Measurements from ENCODE around the gene CSNK1D. TPM values are rescaled to one million over a fixed set of nuclear protein-coding genes. Genes with fewer than 3 reads are reported as not detected.

Gene CSNK1D
- total RNA-seq, 1 experiment from 2014 or later: 234 TPM

DNA sequence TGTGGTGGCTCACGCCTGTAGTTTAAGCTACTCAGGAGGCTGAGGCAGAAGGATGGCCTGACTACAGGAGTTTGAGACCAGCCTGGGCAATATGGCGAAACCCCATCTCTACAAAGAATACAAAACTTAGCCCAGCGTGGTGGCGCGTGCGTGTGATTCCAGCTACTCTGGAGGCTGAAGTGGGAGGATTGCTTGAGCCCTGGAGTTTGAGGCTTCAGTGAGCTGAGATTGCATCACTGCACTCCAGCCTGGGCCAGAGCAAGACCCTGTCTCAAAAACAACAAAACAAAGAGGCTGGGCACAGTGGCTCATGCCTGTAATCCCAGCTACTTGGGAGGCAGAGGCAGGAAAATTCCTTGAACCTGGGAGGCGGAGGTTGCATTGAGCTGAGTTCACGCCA is 7.0 kb upstream of the CSNK1D start:
- no TSS peak for BruUV-seq (replicated peaks)
- no peaks in the 10 kb centered on the region for H3K9me3 ChIP-seq (ENCODE audit: control insufficient read depth, insufficient read depth, low read depth, low read length)
- H3K27me3 ChIP-seq (ENCODE audit: control insufficient read depth, insufficient read depth, low read length): no peaks in the 10 kb centered on the region
- intact Hi-C loops (cut with micrococcal nuclease; ENCODE audit: unreplicated experiment) (no loop called here), in situ Hi-C loops (cut with HindIII; ENCODE audit: low pct_unique_long_range_greater_than_20kb, low sequenced_read_pairs) (no loop called here)
- no peaks in the 10 kb centered on the region for H3K36me3 ChIP-seq (ENCODE audit: control insufficient read depth, insufficient read depth, low read length)
- ATAC-seq (no peak), DNase-seq (ENCODE audit: low read depth, low spot score) (no peak)
- H3K27ac ChIP-seq (ENCODE audit: low read length): no peak overlapping the region
- CTCF ChIA-PET: interaction anchor here (0.6 kb wide), 1 partner anchor 26 kb away, joined by 7 read pairs; no protein-coding TSS in a partner anchor
- peaks cover 22% of the 10 kb centered on the region for H3K4me1 ChIP-seq (ENCODE audit: control insufficient read depth, insufficient read depth, low read length)
- no peak overlapping the region for H3K4me3 ChIP-seq (ENCODE audit: low read depth in 2 of 2, low read length in 2 of 2)
- POLR2A ChIA-PET: interaction anchor here (0.6 kb wide), 1 partner anchor 24 kb away, joined by 4 read pairs; no protein-coding TSS in a partner anchor
- no peak for TF ChIP-seq TCF7L2 (IDR thresholded peaks at IDR 0.05; ENCODE audit: low read depth, low read length)
- TF ChIP-seq SIN3A (IDR thresholded peaks at IDR 0.05; ENCODE audit: borderline replicate concordance, insufficient read depth, low read depth, low read length): no peak
- TF ChIP-seq, protein P1, sequence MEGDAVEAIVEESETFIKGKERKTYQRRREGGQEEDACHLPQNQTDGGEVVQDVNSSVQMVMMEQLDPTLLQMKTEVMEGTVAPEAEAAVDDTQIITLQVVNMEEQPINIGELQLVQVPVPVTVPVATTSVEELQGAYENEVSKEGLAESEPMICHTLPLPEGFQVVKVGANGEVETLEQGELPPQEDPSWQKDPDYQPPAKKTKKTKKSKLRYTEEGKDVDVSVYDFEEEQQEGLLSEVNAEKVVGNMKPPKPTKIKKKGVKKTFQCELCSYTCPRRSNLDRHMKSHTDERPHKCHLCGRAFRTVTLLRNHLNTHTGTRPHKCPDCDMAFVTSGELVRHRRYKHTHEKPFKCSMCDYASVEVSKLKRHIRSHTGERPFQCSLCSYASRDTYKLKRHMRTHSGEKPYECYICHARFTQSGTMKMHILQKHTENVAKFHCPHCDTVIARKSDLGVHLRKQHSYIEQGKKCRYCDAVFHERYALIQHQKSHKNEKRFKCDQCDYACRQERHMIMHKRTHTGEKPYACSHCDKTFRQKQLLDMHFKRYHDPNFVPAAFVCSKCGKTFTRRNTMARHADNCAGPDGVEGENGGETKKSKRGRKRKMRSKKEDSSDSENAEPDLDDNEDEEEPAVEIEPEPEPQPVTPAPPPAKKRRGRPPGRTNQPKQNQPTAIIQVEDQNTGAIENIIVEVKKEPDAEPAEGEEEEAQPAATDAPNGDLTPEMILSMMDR (IDR thresholded peaks at IDR 0.05): no peak
- TF ChIP-seq POLR2AphosphoS5 (IDR thresholded peaks at IDR 0.05; ENCODE audit: low read depth, low read length): no peak
- TF ChIP-seq, protein P2, sequence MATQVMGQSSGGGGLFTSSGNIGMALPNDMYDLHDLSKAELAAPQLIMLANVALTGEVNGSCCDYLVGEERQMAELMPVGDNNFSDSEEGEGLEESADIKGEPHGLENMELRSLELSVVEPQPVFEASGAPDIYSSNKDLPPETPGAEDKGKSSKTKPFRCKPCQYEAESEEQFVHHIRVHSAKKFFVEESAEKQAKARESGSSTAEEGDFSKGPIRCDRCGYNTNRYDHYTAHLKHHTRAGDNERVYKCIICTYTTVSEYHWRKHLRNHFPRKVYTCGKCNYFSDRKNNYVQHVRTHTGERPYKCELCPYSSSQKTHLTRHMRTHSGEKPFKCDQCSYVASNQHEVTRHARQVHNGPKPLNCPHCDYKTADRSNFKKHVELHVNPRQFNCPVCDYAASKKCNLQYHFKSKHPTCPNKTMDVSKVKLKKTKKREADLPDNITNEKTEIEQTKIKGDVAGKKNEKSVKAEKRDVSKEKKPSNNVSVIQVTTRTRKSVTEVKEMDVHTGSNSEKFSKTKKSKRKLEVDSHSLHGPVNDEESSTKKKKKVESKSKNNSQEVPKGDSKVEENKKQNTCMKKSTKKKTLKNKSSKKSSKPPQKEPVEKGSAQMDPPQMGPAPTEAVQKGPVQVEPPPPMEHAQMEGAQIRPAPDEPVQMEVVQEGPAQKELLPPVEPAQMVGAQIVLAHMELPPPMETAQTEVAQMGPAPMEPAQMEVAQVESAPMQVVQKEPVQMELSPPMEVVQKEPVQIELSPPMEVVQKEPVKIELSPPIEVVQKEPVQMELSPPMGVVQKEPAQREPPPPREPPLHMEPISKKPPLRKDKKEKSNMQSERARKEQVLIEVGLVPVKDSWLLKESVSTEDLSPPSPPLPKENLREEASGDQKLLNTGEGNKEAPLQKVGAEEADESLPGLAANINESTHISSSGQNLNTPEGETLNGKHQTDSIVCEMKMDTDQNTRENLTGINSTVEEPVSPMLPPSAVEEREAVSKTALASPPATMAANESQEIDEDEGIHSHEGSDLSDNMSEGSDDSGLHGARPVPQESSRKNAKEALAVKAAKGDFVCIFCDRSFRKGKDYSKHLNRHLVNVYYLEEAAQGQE (IDR thresholded peaks at IDR 0.05; ENCODE audit: insufficient read depth in 1 of 2, low read depth in 2 of 2, low read length in 1 of 2): no peak

DNA sequence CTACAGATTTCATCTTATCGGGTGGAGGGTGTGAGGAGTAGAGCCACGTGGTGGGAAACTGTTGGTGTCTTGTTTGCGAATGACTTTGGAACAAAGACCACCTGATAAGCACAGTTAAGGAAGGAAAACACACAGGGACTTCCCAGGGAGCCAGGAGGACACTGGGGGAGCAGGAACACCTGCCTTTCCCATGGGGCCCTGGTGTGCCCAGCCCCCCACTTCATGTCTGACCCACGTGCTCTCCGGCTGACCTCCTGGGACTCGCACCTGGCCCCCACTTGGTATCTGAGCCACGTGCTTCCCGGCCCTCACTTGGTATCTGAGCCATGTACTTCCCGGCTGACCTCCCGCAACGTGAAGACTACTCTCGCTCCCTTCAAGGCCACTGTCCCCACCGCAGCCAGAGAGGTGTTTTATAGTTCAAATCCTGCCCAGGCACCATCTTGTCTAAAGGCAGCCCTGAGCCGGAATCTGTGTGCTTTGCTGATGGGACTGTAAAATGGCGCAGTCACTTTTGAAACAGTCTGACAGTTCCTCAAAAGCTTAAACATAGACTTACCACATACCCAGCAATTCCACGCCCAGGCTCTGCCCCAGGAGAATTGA is 5.4 kb upstream of the CSNK1D start:
- Histone ChIP-seq H3K4me3 (ENCODE audit: low read depth in 2 of 2, low read length in 2 of 2) (no peak overlapping the region), H3K4me1 (ENCODE audit: control insufficient read depth, insufficient read depth, low read length) (peaks cover 34% of the 10 kb centered on the region), H3K27me3 (ENCODE audit: control insufficient read depth, insufficient read depth, low read length) (no peaks in the 10 kb centered on the region), H3K36me3 (ENCODE audit: control insufficient read depth, insufficient read depth, low read length) (no peaks in the 10 kb centered on the region), H3K9me3 (ENCODE audit: control insufficient read depth, insufficient read depth, low read depth, low read length) (no peaks in the 10 kb centered on the region), H3K27ac (ENCODE audit: low read length) (no peak overlapping the region)
- BruUV-seq (replicated peaks): no TSS peak
- in situ Hi-C loops (cut with HindIII; ENCODE audit: low pct_unique_long_range_greater_than_20kb, low sequenced_read_pairs) (no loop called here), intact Hi-C loops (cut with micrococcal nuclease; ENCODE audit: unreplicated experiment) (no loop called here)
- DNase-seq (ENCODE audit: low read depth, low spot score): no peak
- CTCF ChIA-PET: no interaction called here
- TF ChIP-seq, protein P1 (IDR thresholded peaks at IDR 0.05): no peak
- TF ChIP-seq, protein P2 (IDR thresholded peaks at IDR 0.05; ENCODE audit: insufficient read depth in 1 of 2, low read depth in 2 of 2, low read length in 1 of 2): no peak
- TF ChIP-seq TCF7L2 (IDR thresholded peaks at IDR 0.05; ENCODE audit: low read depth, low read length) (no peak), POLR2AphosphoS5 (IDR thresholded peaks at IDR 0.05; ENCODE audit: low read depth, low read length) (no peak), SIN3A (IDR thresholded peaks at IDR 0.05; ENCODE audit: borderline replicate concordance, insufficient read depth, low read depth, low read length) (no peak)
- ATAC-seq: no peak
- POLR2A ChIA-PET: no interaction called here

All from Panc1 (cell line).